ENCODE results near the gene HOXC10. TPM values are rescaled to one million over a fixed set of nuclear protein-coding genes. Genes with fewer than 3 reads are reported as not detected.

Gene HOXC10
- total and polyA plus RNA-seq, 10 of the 15 experiments (the other 5 are each of a cell fraction or from before 2014, with no cell fraction given), result 0.59 TPM; not detected in 9

- no peak for DNase-seq (ENCODE audit: low read depth, low spot score)
- peak; percentile 49 for ATAC-seq
- peak overlapping the region; percentile 13; the same call in 1 of the 2 replicates for H3K4me2 ChIP-seq (ENCODE audit: control insufficient read depth, insufficient read depth)
- no peak overlapping the region for H3K9ac ChIP-seq (ENCODE audit: control insufficient read depth, insufficient read depth, low read length)
- no peak overlapping the region for H2AFZ ChIP-seq (ENCODE audit: control insufficient read depth, low read depth, low read length)
- peaks cover 3 to 32% of the 10 kb centered on the region in 2 experiments for H3K27me3 ChIP-seq (replicated peaks in 1 of 2; ENCODE audit: control insufficient read depth in 2 of 2, insufficient read depth in 2 of 2, low read length in 1 of 2)
- no peak for FAIRE-seq
- ChIA-PET RAD21 (ENCODE audit: unreplicated experiment) (interaction anchor here (1.0 to 12.6 kb wide), 5 partner anchors 10 to 167 kb away, joined by 3 to 222 read pairs (median 10); partner anchors contain the start of gene SMUG1), POLR2A (no interaction called here), CTCF (interaction anchor here (1.0 to 7.9 kb wide), 6 partner anchors 10 to 181 kb away, joined by 4 to 86 read pairs (median 8); partner anchors contain the start of genes HOXC4 and HOXC8), SMC1A (ENCODE audit: uncharacterized antibody, unreplicated experiment) (interaction anchor here (0.6 to 5.5 kb wide), 4 partner anchors 20 to 157 kb away, joined by 3 to 126 read pairs (median 22); partner anchors contain the start of genes HOXC4 and SMUG1)
- peak overlapping the region; percentile 61 for H3K4me3 ChIP-seq
- no peaks in the 10 kb centered on the region for H4K20me1 ChIP-seq (ENCODE audit: control insufficient read depth, insufficient read depth)
- intact Hi-C loops (cut with micrococcal nuclease; ENCODE audit: unreplicated experiment) (loop anchor here (2.0 kb wide), 2 partner anchors 101 to 167 kb away; no protein-coding TSS in a partner anchor), in situ Hi-C loops (cut with MboI) (no loop called here)
- peaks cover 9% of the 10 kb centered on the region; the same call in 1 of the 2 replicates for H3K4me1 ChIP-seq (ENCODE audit: control insufficient read depth, insufficient read depth, low read length)
- H3K79me2 ChIP-seq (ENCODE audit: control insufficient read depth, insufficient read depth, low read length), result no peaks in the 10 kb centered on the region
- H3K36me3 ChIP-seq (ENCODE audit: control insufficient read depth in 2 of 2, insufficient read depth in 2 of 2, low read length in 1 of 2), result no peaks in the 10 kb centered on the region
- 13% methylated on average over 37 of the region's 57 CpGs for WGBS (ENCODE audit: insufficient coverage, insufficient replicate concordance, low lambda C conversion rate, missing lambda C conversion rate)
- BruUV-seq (replicated peaks), result no TSS peak
- no peaks in the 10 kb centered on the region for H3K9me3 ChIP-seq (replicated peaks; ENCODE audit: control insufficient read depth, insufficient read depth, low read length)
- H3K27ac ChIP-seq (ENCODE audit: control insufficient read depth, insufficient read depth), result no peak overlapping the region
- TF ChIP-seq PBX3 (IDR thresholded peaks at IDR 0.05; ENCODE audit: insufficient replicate concordance, low read depth, low read length), result no peak
- no peak for TF ChIP-seq EED (IDR thresholded peaks at IDR 0.05; ENCODE audit: low read depth)
- TF ChIP-seq RCOR1 (conservative IDR thresholded peaks at IDR 0.05; ENCODE audit: low read depth, low read length), result no peak
- no peak for TF ChIP-seq NR2C2 (IDR thresholded peaks at IDR 0.05; ENCODE audit: borderline replicate concordance, control insufficient read depth, insufficient read length, low read depth)
- TF ChIP-seq IRF3 (IDR thresholded peaks at IDR 0.05), result no peak
- no peak for TF ChIP-seq BCL11A (IDR thresholded peaks at IDR 0.05; ENCODE audit: low read depth, low read length)
- no peak for TF ChIP-seq SUZ12 (IDR thresholded peaks at IDR 0.05; ENCODE audit: unreplicated experiment)
- no peak for TF ChIP-seq SRF (IDR thresholded peaks at IDR 0.05; ENCODE audit: low read depth in 2 of 2, low read length in 2 of 2)
- TF ChIP-seq POLR2A (IDR thresholded peaks at IDR 0.05; ENCODE audit: low read depth, low read length), result no peak
Measured at GRCh38 chr12:54033980-54034784, 49.2 kb downstream of the HOXC10 start.
